Ramos (cell line): ENCODE results near the gene BCL2L11.

Experiments
- in situ Hi-C: fragments of 300-500 bp; cut with MboI; formaldehyde crosslinking; loops from one replicate; pipeline ENCODE4 v1.14.3; 2022; ENCODE audit warnings: low sequenced_read_pairs; ENCODE audit not compliant: unreplicated experiment

Gene BCL2L11

GRCh38 chr2:111186121-111186715 is 65.5 kb downstream of the BCL2L11 start:
- in situ Hi-C loops = no loop called here

- in situ Hi-C loops = no loop called here
Measured at GRCh38 chr2:111186933-111187332, 66.2 kb downstream of the BCL2L11 start.

- in situ Hi-C loops = no loop called here
Measured at GRCh38 chr2:111188681-111189080, 68.0 kb downstream of the BCL2L11 start.

GRCh38 chr2:111189106-111189505 is 68.4 kb downstream of the BCL2L11 start:
- in situ Hi-C loops = no loop called here

- in situ Hi-C loops = no loop called here
Measured at GRCh38 chr2:111190816-111191540, 70.3 kb downstream of the BCL2L11 start.

GRCh38 chr2:111191877-111192276 is 71.2 kb downstream of the BCL2L11 start:
- in situ Hi-C loops = no loop called here

GRCh38 chr2:111192776-111193368 is 72.2 kb downstream of the BCL2L11 start:
- in situ Hi-C loops = no loop called here

- in situ Hi-C loops = no loop called here
Measured at GRCh38 chr2:111194835-111195621, 74.3 kb downstream of the BCL2L11 start.

GRCh38 chr2:111196435-111196834 is 75.7 kb downstream of the BCL2L11 start:
- in situ Hi-C loops = no loop called here

GRCh38 chr2:111198701-111199100 is 78.0 kb downstream of the BCL2L11 start:
- in situ Hi-C loops = no loop called here

GRCh38 chr2:111199840-111200239 is 79.1 kb downstream of the BCL2L11 start:
- in situ Hi-C loops = no loop called here

- in situ Hi-C loops = no loop called here
Measured at GRCh38 chr2:111200333-111200881, 79.7 kb downstream of the BCL2L11 start.

- in situ Hi-C loops = no loop called here
Measured at GRCh38 chr2:111201214-111201613, 80.5 kb downstream of the BCL2L11 start.

GRCh38 chr2:111202266-111203040 is 81.7 kb downstream of the BCL2L11 start:
- in situ Hi-C loops = no loop called here

GRCh38 chr2:111204706-111205105 is 84.0 kb downstream of the BCL2L11 start:
- in situ Hi-C loops = no loop called here

- in situ Hi-C loops = no loop called here
Measured at GRCh38 chr2:111205774-111206173, 85.1 kb downstream of the BCL2L11 start.

GRCh38 chr2:111207851-111208250 is 87.1 kb downstream of the BCL2L11 start:
- in situ Hi-C loops = no loop called here

GRCh38 chr2:111208639-111209038 is 87.9 kb downstream of the BCL2L11 start:
- in situ Hi-C loops = no loop called here

- in situ Hi-C loops = no loop called here
Measured at GRCh38 chr2:111209045-111209514, 88.4 kb downstream of the BCL2L11 start.

- in situ Hi-C loops = no loop called here
Measured at GRCh38 chr2:111210036-111210435, 89.3 kb downstream of the BCL2L11 start.
